Activated gamma-delta T cell treated with Interleukin-2 at 50 U/mL for 16 hours (primary cell): ENCODE data around the gene CLDN7.

Experiments
- DNase-seq: peaks from one replicate; pipeline ENCODE4 v3.0.0-alpha.2; 2020

CLDN7 gene

GRCh38 chr17:7235693-7236665 lies 26.3 kb downstream of the CLDN7 start:
- no peak for DNase-seq

- peak; percentile 95 for DNase-seq
These were observed 28.0 kb downstream of the CLDN7 start, which contains the start of gene DVL2 for GRCh38 chr17:7234083-7234951. Gene DVL2 (minus strand): TSS chr17:7234517. CDS start chr17:7234262, 255 bp downstream.

- no peak for DNase-seq
These were observed 28.6 kb downstream of the CLDN7 start for GRCh38 chr17:7233701-7234082.

- DNase-seq, result no peak
These were observed 30.2 kb downstream of the CLDN7 start for GRCh38 chr17:7232114-7232513.

GRCh38 chr17:7229504-7229903 lies 32.8 kb downstream of the CLDN7 start:
- DNase-seq, result no peak

- no peak for DNase-seq
These were observed 33.4 kb downstream of the CLDN7 start for GRCh38 chr17:7228920-7229319.

GRCh38 chr17:7226721-7227710 lies 35.3 kb downstream of the CLDN7 start:
- DNase-seq, result no peak

- no peak for DNase-seq
These were observed 36.5 kb downstream of the CLDN7 start for GRCh38 chr17:7225711-7226331.

- DNase-seq, result no peak
These were observed 37.6 kb downstream of the CLDN7 start for GRCh38 chr17:7224661-7225111.

- no peak for DNase-seq
These were observed 38.2 kb downstream of the CLDN7 start for GRCh38 chr17:7224110-7224509.

- DNase-seq, result no peak
These were observed 38.9 kb downstream of the CLDN7 start for GRCh38 chr17:7223375-7223774.

- DNase-seq, result no peak
These were observed 39.3 kb downstream of the CLDN7 start for GRCh38 chr17:7222972-7223292.

GRCh38 chr17:7222093-7222971 lies 39.9 kb downstream of the CLDN7 start:
- no peak for DNase-seq

GRCh38 chr17:7221278-7222092 lies 40.8 kb downstream of the CLDN7 start:
- DNase-seq, result no peak

GRCh38 chr17:7220593-7221277 lies 41.5 kb downstream of the CLDN7 start:
- DNase-seq, result peak; percentile 56

GRCh38 chr17:7219812-7220592 lies 42.3 kb downstream of the CLDN7 start, which contains the start of the genes ACADVL and DLG4:
Gene ACADVL (plus strand): TSS chr17:7219938. CDS start chr17:7219985, 47 bp downstream.
Gene DLG4 (minus strand): TSS chr17:7219836.
- DNase-seq, result peak; percentile 78

- DNase-seq, result no peak
These were observed 43.0 kb downstream of the CLDN7 start for GRCh38 chr17:7219229-7219811.

GRCh38 chr17:7218758-7219157 lies 43.5 kb downstream of the CLDN7 start:
- DNase-seq, result no peak
